Bronchial epithelial cell (primary cell): ENCODE data around the gene GRM5. TPM values are rescaled to one million over a fixed set of nuclear protein-coding genes. Genes with fewer than 3 reads are reported as not detected.
"Not testable (repeated sequence)": the region's sequence is repeated elsewhere in the genome, so short reads cannot be mapped to it uniquely, and the experiment has no call there.

Experiments
- DNase-seq: peaks from one replicate; pipeline ENCODE4 v3.0.0-alpha.2; 2010; ENCODE audit warnings: low read depth
- FAIRE-seq: peaks from 2 replicates; lab custom pipeline; 2011; peaks lifted over from hg19 to GRCh38; lab: Jason Lieb, UNC
- H3K27me3 ChIP-seq: 2 replicates; pipeline ENCODE4 v1.5.1; 2011; ENCODE audit warnings: low read length; ENCODE audit not compliant: control insufficient read depth, insufficient read depth
- H3K36me3 ChIP-seq: 2 replicates; pipeline ENCODE4 v1.5.1; 2011; ENCODE audit warnings: low read length; ENCODE audit not compliant: control insufficient read depth, insufficient read depth
- H3K4me3 ChIP-seq: 2 replicates; pipeline ENCODE4 v1.5.1; 2011; ENCODE audit warnings: mild to moderate bottlenecking, low read depth, low read length, control low read depth
- CTCF ChIP-seq: IDR thresholded peaks from 2 replicates; pipeline ENCODE4 v1.5.1; 2011; ENCODE audit warnings: mild to moderate bottlenecking, moderate library complexity, low read length, control low read depth, inconsistent platforms; ENCODE audit not compliant: insufficient read depth, severe bottlenecking
- total RNA-seq: library from RNA; depleted of rRNA; stranded (reverse); fragments of >200 nt; gene quantifications from 2 replicates; pipeline ENCODE4 v1.2.1, GENCODE V29; 2014

Gene GRM5
- total RNA-seq, 1 donor from 2014 or later, result not detected

GRCh38 chr11:89015614-89016013 lies 50.2 kb downstream of the GRM5 start:
- no peak for DNase-seq
- no peak for FAIRE-seq
- Histone ChIP-seq H3K4me3 (no peak overlapping the region), H3K27me3 (no peaks in the 10 kb centered on the region), H3K36me3 (no peaks in the 10 kb centered on the region)
- TF ChIP-seq CTCF, result no peak

GRCh38 chr11:89000852-89001251 lies 64.9 kb downstream of the GRM5 start:
- H3K27me3 ChIP-seq, H3K36me3 ChIP-seq, DNase-seq, FAIRE-seq, H3K4me3 ChIP-seq: not testable (repeated sequence)

GRCh38 chr11:88979641-88980040 lies 86.1 kb downstream of the GRM5 start:
- Histone ChIP-seq H3K4me3 (no peak overlapping the region), H3K36me3 (no peaks in the 10 kb centered on the region), H3K27me3 (no peaks in the 10 kb centered on the region)
- DNase-seq (peak; percentile 82), FAIRE-seq (no peak)
- TF ChIP-seq CTCF, result no peak

GRCh38 chr11:88978992-88979391 lies 86.8 kb downstream of the GRM5 start:
- H3K4me3 ChIP-seq, FAIRE-seq, H3K27me3 ChIP-seq, H3K36me3 ChIP-seq: not testable (repeated sequence)
- DNase-seq, result peak; percentile 76

GRCh38 chr11:88975441-88975840 lies 90.3 kb downstream of the GRM5 start:
- not testable (repeated sequence) for H3K27me3 ChIP-seq, FAIRE-seq, H3K36me3 ChIP-seq, H3K4me3 ChIP-seq
- peak; percentile 60 for DNase-seq

- TF ChIP-seq CTCF, result no peak
- DNase-seq (no peak), FAIRE-seq (no peak)
Measured at GRCh38 chr11:88972210-88972609, 93.6 kb downstream of the GRM5 start.

GRCh38 chr11:88961621-88962020 lies 104.2 kb downstream of the GRM5 start:
- not testable (repeated sequence) for FAIRE-seq, H3K4me3 ChIP-seq, H3K36me3 ChIP-seq, DNase-seq, H3K27me3 ChIP-seq

More at GRCh38 chr11:88972210-88972609, 93.6 kb downstream of the GRM5 start:
- H3K4me3 ChIP-seq, result no peak overlapping the region
- H3K27me3 ChIP-seq, result no peaks in the 10 kb centered on the region
- no peaks in the 10 kb centered on the region for H3K36me3 ChIP-seq

- DNase-seq, H3K27me3 ChIP-seq, H3K4me3 ChIP-seq, H3K36me3 ChIP-seq: not testable (repeated sequence)
- FAIRE-seq, result peak; percentile 32
Measured at GRCh38 chr11:88959857-88960256, 105.9 kb downstream of the GRM5 start.
